NCI-H146 treated with DMSO at 0.1 percent for 48 hours (cell line): ENCODE data around the gene CSTF1.

Experiments
- DNase-seq: peaks from one replicate; lab custom pipeline; 2025; ENCODE audit not compliant: unreplicated experiment; lab: John Stamatoyannopoulos, UW

Gene CSTF1

DNA sequence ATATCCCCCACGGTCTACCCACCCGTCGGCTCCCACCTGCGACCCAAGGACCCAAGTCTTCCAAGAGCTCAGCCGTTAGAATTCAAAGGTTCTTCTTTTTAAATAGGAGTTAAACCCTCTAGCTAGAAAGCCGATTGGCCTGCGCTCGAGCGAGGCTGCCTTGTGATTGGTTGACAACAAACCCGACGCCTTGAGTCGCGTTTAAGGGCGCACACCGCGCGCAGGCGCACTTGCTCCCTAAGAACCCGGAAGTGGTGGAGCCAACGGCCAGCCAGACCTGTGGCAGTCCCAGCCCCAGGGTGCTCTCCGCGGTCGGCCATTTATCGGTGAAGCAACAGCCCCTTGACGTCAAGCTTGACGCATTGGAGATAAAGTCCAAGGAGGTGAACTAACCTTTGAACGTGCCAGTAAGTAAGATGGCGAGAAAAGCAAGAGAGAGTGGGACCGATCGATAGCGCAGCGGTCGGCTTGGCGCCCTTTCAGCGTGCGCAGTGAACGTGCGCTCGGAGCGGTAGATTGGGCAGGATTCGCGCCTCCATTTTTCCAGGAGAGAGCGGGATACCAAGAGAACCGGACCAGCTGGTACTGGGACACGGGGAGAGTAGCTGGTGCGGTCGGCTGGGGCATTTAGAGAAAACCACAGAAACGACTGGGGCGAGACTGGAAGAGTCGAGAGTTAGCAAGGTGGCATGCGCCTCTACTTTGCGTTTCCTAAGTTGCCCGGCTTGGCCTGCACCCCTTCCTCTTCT lies at the start of gene CSTF1, which contains the start of gene AURKA:
TSS of gene CSTF1 (plus strand) at position 514 of the 749 bp plus-strand sequence. CDS start 2,908 bp downstream, outside the sequence.
TSS of gene AURKA (minus strand) at position 84 of the 749 bp plus-strand sequence. CDS start 4,018 bp downstream, outside the sequence.
- peak; percentile 96 for DNase-seq

DNA sequence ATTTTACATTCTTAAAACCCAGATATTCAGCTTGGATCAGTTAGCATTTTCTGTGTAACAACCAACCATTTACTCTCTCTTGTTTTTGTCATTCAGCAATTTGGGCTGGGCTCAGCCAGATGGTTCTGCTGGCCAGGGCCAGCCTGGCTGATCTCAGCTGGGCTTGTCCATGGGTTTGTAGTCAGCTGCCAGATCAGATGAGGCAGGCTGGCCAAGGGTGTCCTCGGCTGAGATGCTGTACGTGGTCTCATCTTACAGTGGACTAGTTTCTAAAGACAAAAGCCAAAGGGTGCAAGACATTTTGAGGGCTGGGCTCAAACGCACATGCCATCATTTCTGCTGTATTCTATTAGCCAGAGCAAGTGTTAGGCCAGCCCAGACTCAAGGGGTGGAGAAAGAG lies 49.7 kb upstream of the CSTF1 start:
- no peak for DNase-seq

DNA sequence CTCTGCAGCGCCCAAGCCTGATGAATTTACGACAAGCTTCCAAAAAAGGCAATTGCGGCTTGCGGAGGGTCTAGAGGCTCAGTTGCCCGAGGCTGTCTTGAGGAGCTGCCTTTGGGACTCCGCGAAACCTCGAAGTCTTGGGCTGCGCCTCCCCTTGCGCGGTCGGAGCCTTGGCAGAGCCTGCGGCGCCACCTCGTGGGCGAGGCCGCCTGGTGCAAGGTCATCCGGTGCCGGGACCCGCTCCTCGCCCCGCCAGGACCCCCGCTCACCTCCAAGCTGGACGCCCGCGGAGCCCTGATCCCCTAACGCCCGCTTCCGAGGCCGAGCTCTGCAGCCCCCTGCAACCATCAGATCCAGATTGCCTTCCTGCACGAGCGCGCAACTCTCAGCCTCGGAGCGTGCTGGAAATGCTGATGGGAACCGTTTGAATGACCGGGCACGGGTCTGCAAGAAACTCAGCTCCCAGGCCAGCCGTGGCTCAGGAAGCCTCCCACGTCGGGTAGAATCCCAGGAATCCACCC lies 48.5 kb upstream of the CSTF1 start:
- no peak for DNase-seq

GRCh38 chr20:56345911-56346310 lies 46.5 kb upstream of the CSTF1 start:
- DNase-seq = no peak

GRCh38 chr20:56347628-56348304 lies 44.7 kb upstream of the CSTF1 start:
- DNase-seq = no peak

GRCh38 chr20:56348305-56348693 lies 44.1 kb upstream of the CSTF1 start:
- DNase-seq = peak; percentile 40

DNA sequence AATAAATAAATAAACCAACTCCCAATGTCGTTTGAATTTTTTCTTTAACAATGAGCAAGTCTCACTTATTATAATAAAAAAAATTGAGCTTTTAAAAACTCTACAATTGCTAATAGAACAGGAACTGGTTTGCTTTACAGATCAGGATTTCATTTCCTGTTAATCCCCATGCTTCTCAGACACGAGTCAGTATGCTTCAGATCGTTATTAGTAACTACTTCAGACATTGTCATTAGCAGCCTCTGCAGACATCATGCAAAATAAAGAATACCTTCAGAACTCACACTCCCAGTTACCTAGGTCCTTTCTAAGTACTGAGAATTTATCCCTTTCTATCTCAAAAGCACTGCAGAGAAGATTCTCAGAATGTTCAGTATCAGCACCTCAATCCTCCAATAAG lies 43.7 kb upstream of the CSTF1 start:
- no peak for DNase-seq

DNA sequence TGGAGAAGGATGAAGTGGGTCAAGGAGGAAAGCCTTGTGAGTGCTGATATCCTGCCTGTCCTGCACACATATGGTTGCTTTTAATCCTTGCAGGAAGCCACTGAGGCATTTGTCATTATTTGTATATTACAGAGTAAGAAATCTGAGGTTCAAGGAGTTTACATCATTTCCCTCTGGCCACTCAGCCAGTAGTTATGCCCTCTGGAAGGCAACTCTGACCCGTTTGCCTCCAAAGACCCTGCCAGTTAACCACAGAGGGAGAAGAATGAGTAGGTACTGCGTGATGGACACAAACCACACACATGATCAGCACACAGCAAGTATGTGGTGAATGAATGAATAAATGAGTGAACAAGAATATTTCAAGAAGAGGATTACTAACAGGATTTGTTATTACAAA lies 41.6 kb upstream of the CSTF1 start:
- no peak for DNase-seq

GRCh38 chr20:56352345-56353055 lies 39.9 kb upstream of the CSTF1 start:
- DNase-seq = no peak

GRCh38 chr20:56353356-56353755 lies 39.1 kb upstream of the CSTF1 start:
- no peak for DNase-seq

GRCh38 chr20:56358070-56358469 lies 34.4 kb upstream of the CSTF1 start:
- no peak for DNase-seq

GRCh38 chr20:56358600-56359211 lies 33.7 kb upstream of the CSTF1 start, which contains the start of gene FAM210B:
FAM210B (plus strand) TSS chr20:56358974; CDS start chr20:56359006, 32 bp downstream.
- DNase-seq = peak; percentile 77

GRCh38 chr20:56359212-56360132 lies 33.0 kb upstream of the CSTF1 start:
- peak; percentile 77 for DNase-seq

DNA sequence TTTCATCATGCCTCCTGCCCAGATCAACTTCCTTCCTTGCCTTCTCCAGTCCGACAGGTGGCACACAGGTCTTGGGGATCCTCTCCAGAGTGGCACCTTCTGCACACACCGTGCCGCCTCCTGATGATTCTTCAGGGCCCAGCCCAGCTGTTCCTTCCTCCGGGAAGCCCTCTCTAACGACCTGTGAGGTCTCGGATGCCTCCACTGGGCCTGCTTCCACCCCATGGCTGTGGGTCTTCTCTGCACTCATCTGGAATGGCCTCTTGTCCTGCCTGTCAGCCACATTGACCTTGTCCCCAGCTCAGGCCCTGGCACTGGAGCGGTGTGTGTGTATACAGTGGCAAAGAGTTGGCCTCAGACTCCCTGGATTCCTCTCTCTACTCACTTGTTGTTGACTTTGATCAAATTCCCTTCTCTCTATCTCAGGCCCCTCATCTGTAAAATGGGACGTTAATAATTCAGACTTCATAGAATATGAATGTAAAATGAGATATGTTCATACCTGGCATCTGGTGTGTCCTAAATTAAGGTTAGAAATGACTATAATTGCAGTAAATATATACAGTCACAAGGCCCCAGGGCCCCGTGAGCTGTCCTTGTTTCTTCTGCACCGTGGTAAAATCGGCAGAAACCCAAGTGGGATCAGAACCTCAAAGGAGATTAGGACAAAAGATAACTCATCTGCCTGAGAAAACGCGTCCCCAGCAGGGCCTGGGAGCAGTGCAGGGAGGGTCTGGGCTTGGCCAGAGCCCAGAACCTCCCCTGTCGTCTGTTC lies 32.1 kb upstream of the CSTF1 start:
- DNase-seq = no peak

- no peak for DNase-seq
These were observed 31.6 kb upstream of the CSTF1 start for GRCh38 chr20:56360908-56361205.

DNA sequence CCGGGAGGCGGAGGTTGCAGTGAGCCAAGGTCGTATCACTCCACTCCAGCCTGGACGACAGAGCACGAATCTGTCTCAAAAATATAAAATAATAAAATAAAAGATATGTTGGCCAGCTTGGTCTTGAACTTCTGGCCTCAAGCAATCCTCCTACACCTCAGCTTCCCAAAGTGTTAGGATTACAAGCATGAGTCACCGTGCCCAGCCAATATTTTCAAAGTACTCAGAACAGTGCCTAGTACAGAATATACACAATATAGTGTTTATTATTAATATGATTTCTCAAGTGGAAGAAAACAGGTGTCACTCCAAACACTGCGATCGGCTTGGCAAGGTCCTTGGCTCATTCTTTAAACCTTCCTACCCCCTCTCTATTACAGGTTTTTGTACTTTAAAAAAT lies 30.5 kb upstream of the CSTF1 start:
- no peak for DNase-seq

- no peak for DNase-seq
These were observed 29.5 kb upstream of the CSTF1 start for GRCh38 chr20:56362833-56363413.

- DNase-seq = no peak
These were observed 29.0 kb upstream of the CSTF1 start for GRCh38 chr20:56363491-56363890.
